GDM1 (cell line): ENCODE data around the gene GCNT1.
"Not testable (repeated sequence)": the region's sequence is repeated elsewhere in the genome, so short reads cannot be mapped to it uniquely, and the experiment has no call there.

Source experiments
- DNase-seq: peaks from one replicate; lab custom pipeline; 2025; lab: John Stamatoyannopoulos, UW

Gene GCNT1

DNA sequence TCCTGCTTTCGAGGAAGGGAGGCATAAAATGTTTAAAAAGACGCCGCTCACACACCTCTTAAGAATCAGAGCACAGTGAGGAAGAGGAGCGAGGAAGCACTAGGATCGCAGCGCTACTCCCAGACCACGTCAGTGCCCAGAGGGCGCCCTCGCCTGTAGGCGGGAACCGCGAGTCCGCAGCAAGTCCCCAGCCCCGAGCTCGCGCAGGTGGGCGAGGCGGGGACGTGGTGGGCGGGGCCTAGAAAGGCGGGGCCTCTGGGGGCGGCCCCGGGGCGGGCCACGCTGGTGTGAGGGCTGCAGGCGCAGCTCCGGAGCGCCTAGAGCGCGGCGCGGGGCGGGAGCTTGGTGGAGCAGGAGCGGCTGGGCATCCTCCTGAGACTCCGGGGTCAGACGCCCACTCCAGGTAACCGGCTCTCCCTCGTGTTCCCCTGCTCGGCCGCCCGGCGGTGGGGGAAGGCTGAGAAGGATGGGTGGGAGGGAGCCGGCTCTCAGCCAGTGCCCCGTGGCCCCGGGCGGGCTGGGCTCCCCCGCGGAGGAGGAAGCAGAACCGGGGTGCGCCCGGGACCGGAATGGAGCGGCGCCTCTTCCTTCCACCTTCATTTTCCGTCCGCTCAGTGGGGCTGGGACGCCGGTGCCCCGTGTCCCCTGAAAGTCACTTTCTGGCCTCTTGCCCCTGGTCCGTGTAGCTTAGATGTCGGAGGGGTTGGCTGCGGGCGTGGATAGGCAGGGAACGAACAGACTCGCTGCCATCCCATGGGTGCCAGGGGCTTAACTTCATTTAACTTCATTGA lies at the start of gene GCNT1:
GCNT1 (plus strand) TSS at position 280 of the 791 bp plus-strand sequence. CDS start 43,200 bp downstream, outside the sequence.
- peak; percentile 93 for DNase-seq

- DNase-seq, result no peak
Observed at GRCh38 chr9:76412638-76413037, 46.3 kb upstream of the GCNT1 start.

DNA sequence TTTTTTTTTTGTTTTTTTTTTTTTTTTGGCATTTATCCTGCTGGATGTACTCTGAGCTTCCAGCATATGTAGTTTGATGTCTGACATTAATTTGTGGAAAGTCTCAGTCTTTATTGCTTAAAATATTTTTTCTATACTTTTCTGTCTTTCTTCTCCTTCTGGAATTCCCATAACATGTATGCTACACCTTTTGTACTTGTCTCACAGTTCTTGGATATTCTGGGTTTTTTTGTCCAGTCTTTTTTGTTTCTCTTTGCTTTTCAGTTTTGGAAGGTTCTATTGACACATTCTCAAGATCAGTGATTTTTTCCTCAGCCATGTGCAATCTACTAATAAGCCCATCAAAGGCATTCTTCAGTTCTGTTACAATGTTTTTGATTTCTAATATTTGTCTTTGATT lies 45.3 kb upstream of the GCNT1 start:
- DNase-seq, result no peak

DNA sequence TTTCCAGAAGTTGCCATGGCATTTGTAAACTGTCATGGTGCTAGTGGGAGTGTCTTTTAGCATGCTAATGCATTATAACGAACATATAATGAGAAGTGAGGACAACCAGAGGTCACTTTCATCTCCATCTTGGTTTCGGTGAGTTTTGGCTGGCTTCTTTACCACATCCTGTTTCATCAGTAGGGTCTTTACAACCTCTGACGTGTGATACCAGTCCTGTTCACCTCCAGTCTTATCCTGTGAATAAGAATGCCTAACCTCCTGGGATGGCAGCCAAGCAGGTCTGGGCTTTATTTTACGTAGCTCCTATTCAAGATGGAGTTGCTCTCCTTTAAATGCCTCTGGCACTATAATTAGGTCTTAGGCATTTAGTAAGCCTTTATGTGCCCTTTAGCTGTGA lies 44.3 kb upstream of the GCNT1 start:
- no peak for DNase-seq

DNA sequence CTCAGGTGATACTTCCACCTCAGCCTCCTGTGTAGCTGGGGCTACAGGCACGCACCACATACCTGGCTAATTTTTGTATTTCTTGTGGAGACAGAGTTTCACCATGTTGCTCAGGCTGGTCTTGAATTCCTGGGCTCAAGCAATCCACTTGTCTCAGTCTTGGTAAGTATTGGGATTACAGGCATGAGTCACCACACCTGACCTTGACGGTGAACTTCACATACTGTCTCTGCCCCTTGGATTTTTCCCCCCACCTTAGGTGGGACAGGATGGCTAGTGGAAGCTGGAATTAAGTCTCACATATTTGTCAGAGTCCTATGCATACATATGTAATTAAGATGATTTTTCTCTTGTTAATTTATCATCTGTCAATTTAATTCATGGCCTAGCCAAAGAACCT lies 43.8 kb upstream of the GCNT1 start:
- no peak for DNase-seq

- no peak for DNase-seq
Observed at GRCh38 chr9:76415731-76416130, 43.3 kb upstream of the GCNT1 start.

DNA sequence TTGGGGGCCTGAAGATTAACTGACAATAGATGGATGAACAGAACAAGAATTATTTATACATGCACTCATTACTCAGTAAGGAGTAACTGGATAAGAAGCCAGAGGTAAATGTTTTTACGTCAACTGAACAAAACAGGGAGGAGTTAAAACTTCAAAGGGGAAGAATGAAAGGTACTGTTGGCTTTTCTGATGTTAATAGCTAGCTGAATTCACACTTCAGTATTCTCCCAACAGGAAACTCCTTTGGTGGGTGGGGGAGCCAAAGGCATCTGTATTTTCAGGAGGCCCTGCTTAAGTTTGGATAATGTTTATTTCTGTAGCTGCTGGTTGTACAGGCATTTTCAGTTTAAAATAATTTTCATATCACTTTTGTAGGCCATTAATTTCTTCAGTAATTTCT lies 41.6 kb upstream of the GCNT1 start:
- DNase-seq, result no peak

- no peak for DNase-seq
Observed at GRCh38 chr9:76419782-76420380, 39.1 kb upstream of the GCNT1 start.

DNA sequence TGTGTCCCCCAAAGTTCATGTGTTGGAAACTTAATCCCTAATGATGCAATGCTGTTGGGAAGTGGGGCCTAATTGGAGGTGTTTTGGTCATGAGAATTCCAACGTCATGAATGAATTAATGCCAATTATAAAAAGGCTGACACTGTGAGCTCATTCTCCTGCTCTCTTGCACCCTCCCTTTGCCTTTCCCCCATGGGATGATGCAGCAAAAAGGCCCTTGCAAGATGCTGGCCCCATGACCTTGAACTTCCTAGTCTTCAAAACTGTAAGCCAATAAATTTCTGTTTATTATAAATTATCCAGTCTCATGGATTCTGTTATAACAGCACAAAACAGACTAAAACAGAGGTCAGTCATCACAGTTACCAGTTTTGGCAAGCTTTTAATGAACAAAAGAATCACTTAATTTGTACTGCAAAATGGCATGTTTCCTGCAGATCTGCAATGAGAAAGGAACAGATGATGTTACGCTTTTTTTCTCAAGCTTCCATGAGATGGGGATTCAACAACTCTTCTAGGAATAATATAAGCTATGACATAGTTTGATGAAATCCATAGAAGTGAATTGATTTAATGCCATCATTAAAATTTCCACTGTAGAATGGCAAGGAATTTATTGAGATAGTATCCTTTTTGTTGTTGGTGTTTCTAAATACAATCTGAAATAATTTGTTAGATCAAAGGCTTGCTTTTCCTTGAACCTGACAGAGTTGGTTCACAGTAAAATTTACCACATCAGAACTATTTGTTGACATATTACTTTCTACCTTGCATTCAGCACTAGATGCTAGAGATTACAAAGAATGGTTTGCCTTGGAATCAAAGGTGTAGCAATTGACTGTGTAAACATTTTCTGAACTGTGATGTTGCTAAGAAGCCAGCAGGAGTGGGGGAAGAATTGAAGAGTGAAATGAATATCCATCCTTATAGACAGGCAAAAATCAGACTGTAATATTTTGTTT lies 35.5 kb upstream of the GCNT1 start:
- no peak for DNase-seq

DNA sequence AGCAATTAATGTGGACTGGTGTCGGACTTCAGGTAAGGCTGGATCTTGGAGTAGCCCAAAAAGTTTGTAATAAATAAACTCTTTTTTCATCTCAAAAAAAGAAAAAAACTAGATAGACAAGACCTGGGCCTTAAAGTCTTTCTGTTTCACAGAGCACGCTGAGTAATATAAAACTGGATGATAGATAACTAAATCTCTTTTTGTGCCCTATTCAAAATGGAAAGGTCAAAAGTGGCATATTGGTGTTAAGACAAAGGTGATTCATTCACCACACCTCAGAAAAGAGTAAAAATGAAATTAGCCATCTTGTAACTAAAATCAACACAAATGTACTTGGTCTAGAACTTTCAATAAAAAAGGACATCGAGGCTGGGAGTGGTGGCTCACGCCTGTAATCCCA lies 34.5 kb upstream of the GCNT1 start:
- no peak for DNase-seq

GRCh38 chr9:76425677-76426453 lies 33.1 kb upstream of the GCNT1 start:
- no peak for DNase-seq

GRCh38 chr9:76426807-76427419 lies 32.1 kb upstream of the GCNT1 start:
- no peak for DNase-seq

- DNase-seq, result no peak
Observed at GRCh38 chr9:76431601-76432000, 27.4 kb upstream of the GCNT1 start.

GRCh38 chr9:76433406-76433805 lies 25.6 kb upstream of the GCNT1 start:
- DNase-seq, result no peak

DNA sequence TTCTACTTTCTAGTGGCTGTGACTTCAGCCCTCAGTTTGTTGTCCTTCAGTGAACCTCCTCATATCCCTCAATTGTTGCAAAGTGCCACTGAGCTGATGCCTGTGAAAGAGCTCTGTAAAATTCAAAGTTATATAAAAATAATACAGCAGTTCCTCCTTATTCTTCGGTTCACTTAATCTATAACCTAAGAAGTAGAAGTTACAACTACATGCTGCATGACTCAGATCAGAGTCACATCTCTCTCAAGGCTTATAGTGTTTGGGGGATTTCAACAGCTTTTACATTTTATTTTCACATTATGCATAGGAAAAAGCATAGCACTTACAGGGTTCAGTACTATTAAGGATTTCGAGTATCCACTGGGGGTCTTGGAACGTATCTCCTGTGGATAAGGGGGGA lies 25.1 kb upstream of the GCNT1 start:
- no peak for DNase-seq

DNA sequence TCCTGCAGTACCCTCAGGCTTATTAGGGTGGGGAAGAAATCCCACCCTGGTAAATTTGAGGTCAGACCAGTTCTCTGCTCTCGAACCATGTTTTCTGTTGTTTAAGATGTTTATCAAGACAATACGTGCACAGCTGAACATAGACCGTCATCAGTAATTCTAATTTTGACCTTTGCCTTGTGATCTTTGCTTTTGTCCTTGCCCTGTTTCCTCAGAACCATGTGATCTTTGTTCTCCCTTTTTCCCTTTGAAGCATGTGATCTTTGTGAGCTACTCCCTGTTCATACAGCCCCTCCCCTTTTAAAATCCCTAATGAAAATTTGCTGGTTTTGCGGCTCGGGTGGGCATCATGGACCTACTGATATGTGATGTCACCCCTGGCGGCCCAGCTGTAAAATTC lies 24.1 kb upstream of the GCNT1 start:
- DNase-seq, result not testable (repeated sequence)

DNA sequence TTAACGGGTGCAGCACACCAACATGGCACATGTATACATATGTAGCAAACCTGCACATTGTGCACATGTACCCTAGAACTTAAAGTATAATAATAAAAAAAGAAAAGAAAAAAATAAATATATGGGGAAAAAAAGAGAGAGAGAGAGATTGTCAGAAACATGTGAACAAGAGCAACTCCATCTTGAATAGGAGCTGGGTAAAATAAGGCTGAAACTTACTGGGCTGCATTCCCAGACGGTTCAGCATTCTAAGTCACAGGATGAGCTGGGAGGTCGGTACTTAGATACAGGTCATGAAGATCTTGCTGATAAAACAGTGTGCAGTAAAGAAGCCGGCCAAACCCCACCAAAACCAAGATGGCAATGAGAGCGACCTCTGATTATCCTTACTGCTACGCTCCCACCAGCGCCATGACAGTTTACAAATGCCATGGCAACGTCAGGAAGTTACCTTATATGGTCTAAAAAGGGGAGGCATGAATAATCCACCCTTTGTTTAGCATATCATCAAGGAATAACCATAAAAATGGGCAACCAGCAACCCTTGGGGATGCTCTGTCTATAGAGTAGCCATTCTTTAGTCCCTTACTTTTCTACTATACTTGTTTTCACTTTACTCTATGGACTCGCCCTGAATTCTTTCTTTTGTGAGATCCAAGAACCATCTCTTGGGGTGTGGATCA lies 21.8 kb upstream of the GCNT1 start:
- DNase-seq, result not testable (repeated sequence)

DNA sequence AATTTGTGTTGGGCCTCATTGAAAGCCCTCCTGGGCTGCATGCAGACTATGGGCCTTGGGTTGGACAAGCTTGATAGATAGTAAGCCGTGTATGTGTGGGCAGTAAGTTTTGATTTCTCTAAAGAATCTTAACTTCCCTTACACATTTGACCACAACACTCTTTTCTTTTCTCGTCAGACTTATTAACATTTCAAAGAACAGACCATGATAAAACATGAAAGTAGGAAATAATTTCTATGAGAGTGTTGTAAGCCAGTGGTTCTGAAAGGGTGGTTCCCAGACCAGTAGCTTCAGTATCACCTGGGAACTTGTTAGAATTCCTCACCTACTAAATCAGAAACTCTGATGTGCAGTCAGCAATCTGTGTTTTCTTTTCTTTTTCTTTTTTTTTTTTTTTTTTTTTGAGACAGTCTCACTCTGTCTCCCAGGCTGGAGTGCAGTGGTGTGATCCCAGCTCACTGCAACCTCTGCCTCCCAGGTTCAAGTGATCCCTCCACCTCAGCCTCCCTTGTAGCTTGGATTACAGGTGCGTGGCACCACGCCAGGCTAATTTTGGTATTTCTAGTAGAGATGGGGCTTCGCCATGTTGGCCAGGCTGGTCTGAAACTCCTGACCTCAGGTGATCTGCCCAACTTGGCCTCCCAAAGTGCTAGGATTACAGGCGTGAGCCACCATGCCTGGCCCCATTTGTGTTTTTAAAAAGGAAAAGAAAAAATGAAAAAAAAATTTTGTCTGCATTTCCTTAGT lies 20.0 kb upstream of the GCNT1 start:
- DNase-seq, result no peak

- DNase-seq, result no peak
Observed at GRCh38 chr9:76441551-76442322, 17.2 kb upstream of the GCNT1 start.
